Measurements from ENCODE around the gene TPCN1. TPM values are rescaled to one million over a fixed set of nuclear protein-coding genes. Genes with fewer than 3 reads are reported as not detected.

Gene TPCN1
- total RNA-seq, 1 donor from 2014 or later: 51.9 TPM

DNA sequence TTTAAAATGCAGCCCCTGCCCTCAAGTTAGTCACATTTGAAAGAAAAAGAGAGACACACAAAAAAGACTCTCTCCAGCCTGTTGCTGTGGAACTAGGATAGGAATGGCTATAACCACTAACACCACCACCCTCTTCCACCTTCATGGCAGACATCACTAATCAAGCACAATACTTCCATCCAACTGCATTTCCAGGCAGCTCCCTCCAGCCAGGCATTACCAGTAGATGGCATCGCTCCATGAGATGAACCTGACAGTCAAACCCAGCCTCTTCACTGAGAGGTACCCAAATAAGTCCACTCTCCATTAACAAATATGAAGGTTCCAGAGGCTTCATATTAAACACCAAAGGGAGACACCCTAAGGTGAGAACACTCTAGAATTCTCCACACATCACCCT is 89.2 kb downstream of the TPCN1 start:
- TF ChIP-seq, protein P1, sequence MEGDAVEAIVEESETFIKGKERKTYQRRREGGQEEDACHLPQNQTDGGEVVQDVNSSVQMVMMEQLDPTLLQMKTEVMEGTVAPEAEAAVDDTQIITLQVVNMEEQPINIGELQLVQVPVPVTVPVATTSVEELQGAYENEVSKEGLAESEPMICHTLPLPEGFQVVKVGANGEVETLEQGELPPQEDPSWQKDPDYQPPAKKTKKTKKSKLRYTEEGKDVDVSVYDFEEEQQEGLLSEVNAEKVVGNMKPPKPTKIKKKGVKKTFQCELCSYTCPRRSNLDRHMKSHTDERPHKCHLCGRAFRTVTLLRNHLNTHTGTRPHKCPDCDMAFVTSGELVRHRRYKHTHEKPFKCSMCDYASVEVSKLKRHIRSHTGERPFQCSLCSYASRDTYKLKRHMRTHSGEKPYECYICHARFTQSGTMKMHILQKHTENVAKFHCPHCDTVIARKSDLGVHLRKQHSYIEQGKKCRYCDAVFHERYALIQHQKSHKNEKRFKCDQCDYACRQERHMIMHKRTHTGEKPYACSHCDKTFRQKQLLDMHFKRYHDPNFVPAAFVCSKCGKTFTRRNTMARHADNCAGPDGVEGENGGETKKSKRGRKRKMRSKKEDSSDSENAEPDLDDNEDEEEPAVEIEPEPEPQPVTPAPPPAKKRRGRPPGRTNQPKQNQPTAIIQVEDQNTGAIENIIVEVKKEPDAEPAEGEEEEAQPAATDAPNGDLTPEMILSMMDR (IDR thresholded peaks at IDR 0.05): peak; percentile 12
- DNase-seq (no peak), ATAC-seq (no peak)
- Histone ChIP-seq H3K4me3 (no peak overlapping the region), H3K9me3 (no peaks in the 10 kb centered on the region), H3K27me3 (no peaks in the 10 kb centered on the region), H3K36me3 (peaks cover 91% of the 10 kb centered on the region), H3K27ac (no peak overlapping the region), H3K4me1 (no peaks in the 10 kb centered on the region)
- intact Hi-C loops (cut with DNase I): no loop called here

DNA sequence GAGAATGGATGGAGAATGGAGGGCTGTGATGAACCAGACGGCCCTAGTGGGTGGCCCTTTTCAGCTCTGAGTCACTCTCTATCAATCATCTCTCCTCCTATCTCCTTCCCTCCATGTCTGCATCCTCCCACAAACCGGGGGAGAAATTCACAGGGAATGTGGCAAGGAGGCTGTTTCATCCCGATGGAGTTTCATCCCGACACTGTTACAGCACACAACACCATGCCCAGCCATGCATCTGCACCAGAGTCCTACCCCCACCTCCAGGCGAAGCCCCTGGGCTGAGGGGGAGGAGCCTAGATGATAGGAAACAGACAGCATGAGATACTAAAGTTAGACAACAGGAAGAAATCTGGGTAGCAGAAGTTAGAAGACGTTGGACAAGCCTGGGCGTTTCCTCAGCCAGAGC is 92.9 kb downstream of the TPCN1 start:
- TF ChIP-seq, protein P1 (IDR thresholded peaks at IDR 0.05): no peak
- Histone ChIP-seq H3K27ac (no peak overlapping the region), H3K4me1 (no peaks in the 10 kb centered on the region), H3K9me3 (no peaks in the 10 kb centered on the region), H3K27me3 (no peaks in the 10 kb centered on the region), H3K36me3 (peaks cover 85% of the 10 kb centered on the region), H3K4me3 (no peak overlapping the region)
- intact Hi-C loops (cut with DNase I): no loop called here
- ATAC-seq (no peak), DNase-seq (no peak)

DNA sequence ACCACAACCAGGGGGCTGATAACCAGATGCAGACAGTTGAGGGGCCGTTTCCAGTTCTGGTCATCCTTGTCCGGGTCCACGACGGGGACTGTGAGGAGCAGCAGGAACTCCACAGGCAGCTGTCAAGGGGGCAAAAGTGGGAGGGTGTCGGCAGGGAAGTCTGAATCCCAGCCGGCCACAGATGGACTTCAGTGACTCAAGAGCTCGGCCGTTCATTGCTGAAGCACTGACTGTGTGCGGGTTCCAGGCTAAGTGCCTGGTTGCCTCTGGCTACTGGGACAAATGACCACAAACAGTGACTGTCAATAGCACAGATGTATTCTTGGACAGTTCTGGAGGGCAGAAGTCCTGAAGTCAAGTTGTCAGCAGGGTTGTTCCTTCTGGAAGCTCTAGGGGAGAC is 94.1 kb downstream of the TPCN1 start:
- Histone ChIP-seq H3K4me3 (no peak overlapping the region), H3K27ac (no peak overlapping the region), H3K27me3 (no peaks in the 10 kb centered on the region), H3K36me3 (peaks cover 85% of the 10 kb centered on the region), H3K9me3 (no peaks in the 10 kb centered on the region), H3K4me1 (no peaks in the 10 kb centered on the region)
- no peak for DNase-seq
- TF ChIP-seq, protein P1 (IDR thresholded peaks at IDR 0.05): no peak
- ATAC-seq: no peak
- intact Hi-C loops (cut with DNase I): no loop called here

DNA sequence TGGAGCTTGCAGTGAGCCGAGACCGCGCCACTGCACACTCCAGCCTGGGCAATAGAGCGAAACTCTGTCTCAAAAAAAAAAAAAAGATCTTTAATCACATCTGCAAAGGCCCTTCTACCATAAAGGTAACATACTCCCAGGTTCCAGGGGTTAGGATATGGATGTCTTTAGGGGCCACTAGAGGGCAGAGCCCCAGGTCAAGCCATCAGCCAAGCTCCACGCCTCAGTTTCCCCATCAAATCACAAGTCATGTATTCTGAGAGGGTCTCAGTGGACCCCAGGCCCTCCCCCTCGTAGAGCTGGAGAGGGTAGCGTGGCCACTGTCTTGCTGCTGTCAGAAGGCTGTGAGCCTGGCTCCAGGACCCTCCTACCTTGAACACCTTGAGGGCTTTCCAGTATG is 94.9 kb downstream of the TPCN1 start:
- no peak for ATAC-seq

DNA sequence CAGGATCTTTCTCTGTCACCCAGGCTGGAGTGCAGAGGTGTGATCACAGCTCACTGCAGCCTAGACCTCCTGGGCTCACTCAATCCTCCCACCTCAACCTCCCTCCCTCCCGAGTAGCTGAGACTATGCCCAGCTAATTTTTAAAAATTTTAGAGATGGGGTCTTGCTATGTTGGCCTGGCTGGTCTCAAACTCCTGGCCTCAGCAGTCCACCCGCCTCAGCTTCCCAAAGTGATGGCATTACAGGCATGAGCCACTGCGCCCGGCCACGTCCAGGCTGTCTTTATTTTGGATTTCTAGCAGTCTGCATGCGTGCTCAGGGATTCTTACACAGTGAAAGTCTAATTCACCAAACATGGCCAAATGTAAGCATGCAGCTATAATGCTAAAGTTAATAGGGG is 95.9 kb downstream of the TPCN1 start:
- no peak for DNase-seq
- Histone ChIP-seq H3K27ac (no peak overlapping the region), H3K4me3 (no peak overlapping the region), H3K4me1 (no peaks in the 10 kb centered on the region), H3K27me3 (no peaks in the 10 kb centered on the region), H3K36me3 (peaks cover 84% of the 10 kb centered on the region), H3K9me3 (no peaks in the 10 kb centered on the region)
- TF ChIP-seq, protein P1 (IDR thresholded peaks at IDR 0.05): no peak
- intact Hi-C loops (cut with DNase I): no loop called here
- ATAC-seq: no peak

More for the DNA sequence above, 94.9 kb downstream of the TPCN1 start:
- Histone ChIP-seq H3K27ac (no peak overlapping the region), H3K4me1 (no peaks in the 10 kb centered on the region), H3K27me3 (no peaks in the 10 kb centered on the region), H3K9me3 (no peaks in the 10 kb centered on the region), H3K36me3 (peaks cover 88% of the 10 kb centered on the region), H3K4me3 (no peak overlapping the region)
- intact Hi-C loops (cut with DNase I): no loop called here
- no peak for DNase-seq
- TF ChIP-seq, protein P1 (IDR thresholded peaks at IDR 0.05): no peak

DNA sequence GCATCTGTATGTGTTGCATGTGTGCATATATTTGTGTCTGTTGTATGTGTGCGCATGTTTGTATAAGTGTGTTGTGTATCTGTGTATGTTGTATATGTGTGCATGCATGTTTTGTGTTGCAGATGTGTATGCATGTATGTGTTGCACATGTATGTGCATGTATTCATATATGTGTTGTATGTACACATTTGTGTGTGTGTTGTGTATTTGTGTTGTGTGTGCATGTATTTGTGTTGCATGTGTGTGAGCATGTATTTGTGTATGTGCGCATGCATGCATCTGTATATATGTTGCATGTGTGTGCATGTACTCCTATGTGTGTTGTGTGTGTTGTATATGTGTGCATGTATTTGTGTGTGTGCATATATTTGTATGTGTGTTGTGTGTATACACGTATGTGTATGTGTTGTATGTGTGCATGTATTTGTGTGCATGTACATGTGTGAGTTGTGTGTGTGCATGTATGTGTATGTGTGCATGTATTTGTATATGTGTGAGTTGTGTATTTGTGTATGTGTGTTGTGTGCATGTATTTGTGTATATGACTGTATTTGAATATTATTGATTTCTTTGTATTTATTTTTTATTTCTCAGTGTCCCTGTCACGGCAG is 96.9 kb downstream of the TPCN1 start:
- Histone ChIP-seq H3K4me1 (no peaks in the 10 kb centered on the region), H3K27ac (no peak overlapping the region), H3K27me3 (no peaks in the 10 kb centered on the region), H3K36me3 (peaks cover 73% of the 10 kb centered on the region), H3K9me3 (no peaks in the 10 kb centered on the region), H3K4me3 (no peak overlapping the region)
- ATAC-seq (no peak), DNase-seq (no peak)
- intact Hi-C loops (cut with DNase I): no loop called here
- TF ChIP-seq, protein P1 (IDR thresholded peaks at IDR 0.05): no peak

All from upper lobe of right lung (tissue), 1 donor.